ENCODE measurements around the gene FAM221B. TPM values are rescaled to one million over a fixed set of nuclear protein-coding genes. Genes with fewer than 3 reads are reported as not detected.
A peak's percentile ranks its signal among the peaks of the same experiment; 100 is the strongest.

FAM221B gene
- total RNA-seq, 6 experiments from 2014 or later: not detected

DNA sequence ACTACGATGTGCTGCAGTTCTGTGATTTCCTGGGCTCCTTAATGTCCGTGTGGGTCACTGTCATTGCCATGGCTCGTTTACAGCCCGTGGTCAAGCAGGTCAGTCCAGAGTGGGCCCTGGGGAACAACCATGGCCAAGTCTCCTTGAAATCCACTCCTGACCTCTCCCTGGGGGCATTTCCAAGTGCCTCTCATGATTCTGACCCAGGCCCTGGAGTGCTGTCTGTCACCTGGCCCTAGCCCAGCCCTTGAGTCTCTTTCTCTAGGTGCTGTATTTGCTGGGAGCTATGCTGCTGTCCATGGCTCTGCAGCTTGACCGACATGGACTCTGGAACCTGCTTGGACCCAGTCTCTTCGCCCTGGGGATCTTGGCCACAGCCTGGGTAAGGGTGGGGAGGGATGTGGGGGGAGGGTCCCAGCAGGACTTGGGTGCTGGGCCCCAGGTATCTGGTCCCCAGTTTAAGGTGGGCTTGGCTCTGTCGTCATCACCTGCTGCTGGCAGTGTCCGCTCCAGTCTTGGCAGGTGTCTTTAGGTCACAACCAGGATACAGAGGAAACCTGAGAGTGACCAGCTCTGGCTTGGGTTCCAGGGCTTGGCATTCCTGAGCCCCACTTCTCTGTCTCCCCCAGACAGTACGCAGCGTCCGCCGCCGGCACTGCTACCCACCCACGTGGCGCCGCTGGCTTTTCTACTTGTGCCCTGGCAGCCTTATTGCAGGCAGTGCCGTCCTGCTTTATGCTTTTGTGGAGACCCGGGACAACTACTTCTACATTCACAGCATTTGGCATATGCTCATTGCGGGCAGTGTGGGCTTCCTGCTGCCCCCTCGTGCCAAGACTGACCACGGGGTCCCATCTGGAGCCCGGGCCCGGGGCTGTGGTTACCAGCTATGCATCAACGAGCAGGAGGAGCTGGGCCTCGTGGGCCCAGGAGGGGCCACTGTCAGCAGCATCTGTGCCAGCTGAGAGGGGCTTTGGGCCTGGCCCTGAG lies 24.6 kb upstream of the FAM221B start:
- no peaks in the 10 kb centered on the region for H3K36me3 ChIP-seq
- H3K9me3 ChIP-seq: no peaks in the 10 kb centered on the region
- ATAC-seq: peak in 1 of 4 donors; percentile 21
- no peaks in the 10 kb centered on the region for H3K27me3 ChIP-seq
- H3K27ac ChIP-seq: no peak overlapping the region
- no peak overlapping the region for H3K4me3 ChIP-seq
- no peak for TF ChIP-seq POLR2A (IDR thresholded peaks at IDR 0.05)
- TF ChIP-seq, protein P1, sequence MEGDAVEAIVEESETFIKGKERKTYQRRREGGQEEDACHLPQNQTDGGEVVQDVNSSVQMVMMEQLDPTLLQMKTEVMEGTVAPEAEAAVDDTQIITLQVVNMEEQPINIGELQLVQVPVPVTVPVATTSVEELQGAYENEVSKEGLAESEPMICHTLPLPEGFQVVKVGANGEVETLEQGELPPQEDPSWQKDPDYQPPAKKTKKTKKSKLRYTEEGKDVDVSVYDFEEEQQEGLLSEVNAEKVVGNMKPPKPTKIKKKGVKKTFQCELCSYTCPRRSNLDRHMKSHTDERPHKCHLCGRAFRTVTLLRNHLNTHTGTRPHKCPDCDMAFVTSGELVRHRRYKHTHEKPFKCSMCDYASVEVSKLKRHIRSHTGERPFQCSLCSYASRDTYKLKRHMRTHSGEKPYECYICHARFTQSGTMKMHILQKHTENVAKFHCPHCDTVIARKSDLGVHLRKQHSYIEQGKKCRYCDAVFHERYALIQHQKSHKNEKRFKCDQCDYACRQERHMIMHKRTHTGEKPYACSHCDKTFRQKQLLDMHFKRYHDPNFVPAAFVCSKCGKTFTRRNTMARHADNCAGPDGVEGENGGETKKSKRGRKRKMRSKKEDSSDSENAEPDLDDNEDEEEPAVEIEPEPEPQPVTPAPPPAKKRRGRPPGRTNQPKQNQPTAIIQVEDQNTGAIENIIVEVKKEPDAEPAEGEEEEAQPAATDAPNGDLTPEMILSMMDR (IDR thresholded peaks at IDR 0.05): no peak
- intact Hi-C loops (cut with DNase I): no loop called here
- H3K4me1 ChIP-seq: no peaks in the 10 kb centered on the region
- WGBS (ENCODE audit: insufficient coverage, low coverage, low lambda C conversion rate, missing lambda C conversion rate): 75% methylated on average over 10 of the region's 25 CpGs
- peak in 1 of 3 donors; percentile 39 for DNase-seq

DNA sequence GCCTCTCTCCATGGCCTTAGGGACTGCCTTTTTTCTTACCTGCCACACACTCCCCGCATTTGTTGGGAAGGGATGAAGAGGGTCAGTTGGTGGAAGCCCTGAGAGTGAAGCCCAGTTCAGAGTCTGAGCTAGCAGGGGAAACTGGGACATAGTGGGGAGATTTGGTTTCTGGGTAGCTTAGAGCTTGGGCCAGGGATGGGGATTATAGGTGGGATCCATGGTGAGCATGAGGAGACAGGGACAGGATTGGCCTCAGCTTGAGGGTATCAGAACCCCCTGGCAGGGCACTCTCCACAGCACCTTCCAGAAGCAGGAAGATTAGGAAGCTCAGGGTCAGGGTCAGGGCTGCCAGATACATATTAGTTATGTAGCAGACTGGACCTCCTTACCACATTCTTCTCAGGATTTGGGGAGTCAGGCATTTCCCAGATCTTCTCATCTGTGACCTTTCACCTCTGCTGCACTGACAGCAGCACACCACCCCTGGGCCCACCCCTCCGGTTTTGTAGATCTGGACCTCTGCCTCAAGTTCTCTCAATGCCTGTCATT lies 23.8 kb upstream of the FAM221B start:
- H3K4me1 ChIP-seq: no peaks in the 10 kb centered on the region
- H3K36me3 ChIP-seq: no peaks in the 10 kb centered on the region
- DNase-seq (peak in 1 of 3 donors; percentile 13), ATAC-seq (no peak)
- H3K4me3 ChIP-seq: no peak overlapping the region
- 96% methylated on average over 2 of the region's 2 CpGs for WGBS (ENCODE audit: insufficient coverage, low coverage, low lambda C conversion rate, missing lambda C conversion rate)
- H3K9me3 ChIP-seq: no peaks in the 10 kb centered on the region
- TF ChIP-seq, protein P1 (IDR thresholded peaks at IDR 0.05): no peak
- no peak for TF ChIP-seq POLR2A (IDR thresholded peaks at IDR 0.05)
- no peak overlapping the region for H3K27ac ChIP-seq
- no peaks in the 10 kb centered on the region for H3K27me3 ChIP-seq
- intact Hi-C loops (cut with DNase I): no loop called here

DNA sequence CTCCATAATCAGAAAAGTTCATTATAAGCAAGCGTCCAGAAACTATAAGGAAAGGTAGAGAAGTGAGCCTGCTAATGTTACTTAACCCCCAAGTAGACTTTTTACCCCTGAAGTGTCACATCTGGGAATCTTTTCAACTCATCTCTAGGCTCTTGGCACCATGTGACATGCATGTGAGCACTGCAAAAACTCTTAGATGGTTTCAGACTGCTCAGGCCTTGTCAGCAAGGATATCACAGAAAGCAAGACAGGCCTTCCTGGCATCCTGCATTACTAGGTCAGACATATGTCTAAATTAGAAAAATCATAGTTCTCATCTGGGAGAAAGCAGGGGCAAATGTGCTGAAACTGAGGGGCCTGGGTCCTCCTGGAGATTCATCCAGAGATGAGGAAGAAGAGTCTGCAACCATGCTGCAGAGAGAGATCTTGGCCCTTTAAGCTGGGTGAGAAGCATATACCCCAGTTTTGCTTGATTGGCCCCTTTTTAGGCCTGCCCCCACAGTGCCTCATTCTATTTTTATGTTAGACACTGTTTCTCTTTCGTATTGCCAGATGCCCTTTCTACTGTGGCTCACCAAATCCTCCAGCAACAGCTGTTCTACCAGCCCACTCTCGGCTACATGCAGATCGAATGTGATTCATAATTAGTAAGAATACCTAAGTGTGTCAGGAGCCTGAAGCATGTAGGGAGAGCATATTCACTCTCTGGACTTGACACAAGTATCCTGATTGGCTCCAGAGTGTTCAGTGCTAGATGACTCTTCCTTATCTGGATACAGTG lies 19.4 kb upstream of the FAM221B start:
- no peaks in the 10 kb centered on the region for H3K27me3 ChIP-seq
- intact Hi-C loops (cut with DNase I): no loop called here
- 72% methylated on average over 2 of the region's 4 CpGs for WGBS (ENCODE audit: insufficient coverage, low coverage, low lambda C conversion rate, missing lambda C conversion rate)
- H3K27ac ChIP-seq: no peak overlapping the region
- TF ChIP-seq, protein P1 (IDR thresholded peaks at IDR 0.05): no peak
- TF ChIP-seq POLR2A (IDR thresholded peaks at IDR 0.05): no peak
- DNase-seq: no peak
- H3K9me3 ChIP-seq: no peaks in the 10 kb centered on the region
- H3K4me1 ChIP-seq: no peaks in the 10 kb centered on the region
- peaks cover 0 to 3% (median 0%) of the 10 kb centered on the region in 4 donors for H3K36me3 ChIP-seq
- ATAC-seq: no peak
- H3K4me3 ChIP-seq: no peak overlapping the region

DNA sequence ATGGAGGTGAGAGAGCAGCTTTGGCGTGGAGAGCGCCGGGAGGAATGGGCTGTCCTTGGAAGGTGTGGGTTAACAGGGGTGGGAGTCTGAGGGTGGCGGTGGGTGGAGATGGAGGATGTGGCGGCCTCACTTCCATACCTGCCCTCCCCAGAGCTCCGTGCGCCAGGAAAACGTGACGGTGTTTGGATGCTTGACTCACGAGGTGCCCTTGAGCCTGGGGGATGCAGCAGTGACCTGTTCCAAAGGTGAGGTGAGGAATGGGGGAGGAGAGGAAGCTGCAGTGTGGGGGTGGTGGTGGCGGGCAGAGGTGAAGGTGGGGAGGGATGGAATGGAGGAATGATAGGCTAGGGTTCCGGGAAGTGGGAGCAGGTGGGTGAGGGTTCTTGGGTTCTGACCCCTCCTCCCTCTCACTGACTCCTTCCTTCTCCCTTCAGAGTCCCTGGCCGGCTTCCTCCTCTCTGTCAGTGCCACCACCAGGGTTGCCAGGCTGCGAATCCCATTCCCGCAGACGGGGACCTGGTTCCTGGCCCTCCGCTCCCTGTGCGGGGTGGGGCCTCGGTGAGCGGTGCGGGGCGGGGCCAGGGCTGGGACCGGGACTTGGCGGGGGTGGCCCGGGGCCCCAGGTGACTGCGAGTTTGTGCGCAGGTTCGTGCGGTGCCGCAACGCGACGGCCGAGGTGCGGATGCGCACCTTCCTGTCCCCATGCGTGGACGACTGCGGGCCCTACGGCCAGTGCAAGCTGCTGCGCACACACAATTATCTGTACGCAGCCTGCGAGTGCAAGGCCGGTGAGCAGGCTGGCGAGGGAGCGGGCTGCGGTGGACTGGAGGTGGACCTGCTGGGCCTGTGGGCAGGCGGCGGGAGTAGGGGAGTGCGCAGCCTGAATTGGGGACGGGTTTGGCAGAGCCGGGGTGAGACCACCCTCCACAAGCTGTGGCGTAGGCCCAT lies 17.6 kb upstream of the FAM221B start:
- DNase-seq (peak in 1 of 3 donors; percentile 52), ATAC-seq (no peak)
- WGBS (ENCODE audit: insufficient coverage, low coverage, low lambda C conversion rate, missing lambda C conversion rate): 65% methylated on average over 13 of the region's 53 CpGs
- Histone ChIP-seq H3K36me3 (peaks cover 0 to 3% (median 0%) of the 10 kb centered on the region in 4 donors), H3K27me3 (no peaks in the 10 kb centered on the region), H3K4me1 (no peaks in the 10 kb centered on the region), H3K4me3 (no peak overlapping the region), H3K27ac (no peak overlapping the region), H3K9me3 (no peaks in the 10 kb centered on the region)
- TF ChIP-seq, protein P1 (IDR thresholded peaks at IDR 0.05): no peak
- TF ChIP-seq POLR2A (IDR thresholded peaks at IDR 0.05): no peak
- intact Hi-C loops (cut with DNase I): no loop called here
